22Rv1 (cell line): Measurements from ENCODE around the gene POFUT1.

Source experiments
- H3K27ac ChIP-seq: fragments of 450-650 bp; 2 replicates; pipeline ENCODE4 v1.5.1; 2017
- ZFX ChIP-seq: fragments of 450-650 bp; IDR thresholded peaks from 2 replicates; pipeline ENCODE4 v1.6.1; 2017; ENCODE audit warnings: antibody characterized with exemption, borderline replicate concordance
- TF ChIP-seq, protein P1 (sequence below): fragments of 450-650 bp; IDR thresholded peaks from 2 replicates; pipeline ENCODE4 v1.5.1; 2017; ENCODE audit warnings: mild to moderate bottlenecking

POFUT1 gene

DNA sequence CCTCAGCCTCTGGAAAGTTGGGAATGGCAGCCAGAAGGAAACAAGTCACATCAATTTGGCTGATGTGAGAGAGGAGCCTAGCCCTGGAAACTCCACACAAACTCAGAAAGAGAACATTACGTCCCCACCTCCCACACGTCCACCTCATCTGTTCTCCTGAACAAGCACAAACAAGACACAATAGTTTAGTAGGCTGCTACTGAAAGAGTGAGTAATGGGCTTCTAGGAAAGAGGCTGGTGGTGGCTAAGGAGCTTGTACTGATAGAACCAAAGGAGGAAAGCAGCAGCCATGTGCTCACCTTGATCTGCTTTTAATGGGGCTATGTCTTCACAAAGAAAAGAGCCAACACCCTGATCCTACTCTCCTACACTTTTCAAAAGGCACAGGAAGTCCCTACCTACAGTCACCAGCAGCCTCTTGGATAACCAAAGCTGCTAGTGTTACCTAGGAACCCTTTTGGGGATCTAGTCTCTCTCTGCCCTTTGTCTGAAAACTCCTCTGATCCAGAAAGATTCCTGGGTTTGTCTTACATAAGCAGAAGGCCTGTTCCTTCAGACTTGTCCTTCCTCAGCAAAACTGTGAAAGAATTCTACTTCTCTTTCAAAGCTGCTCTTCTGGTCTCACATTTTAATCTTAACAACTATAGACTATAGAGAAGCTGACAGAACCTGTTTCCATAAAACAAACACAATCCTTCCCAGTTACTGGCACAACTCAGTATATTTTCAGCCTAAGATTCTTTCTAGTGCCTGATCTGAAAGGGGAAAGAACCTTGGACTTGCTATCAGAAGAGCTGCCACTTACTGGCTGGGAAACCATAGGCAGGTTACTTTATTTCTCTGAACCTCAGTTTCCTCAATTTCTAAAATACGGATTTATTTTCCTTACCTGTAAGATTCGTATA, 3.2 kb upstream of the POFUT1 start:
- peak overlapping the region; percentile 81 for H3K27ac ChIP-seq
- TF ChIP-seq, protein P1, sequence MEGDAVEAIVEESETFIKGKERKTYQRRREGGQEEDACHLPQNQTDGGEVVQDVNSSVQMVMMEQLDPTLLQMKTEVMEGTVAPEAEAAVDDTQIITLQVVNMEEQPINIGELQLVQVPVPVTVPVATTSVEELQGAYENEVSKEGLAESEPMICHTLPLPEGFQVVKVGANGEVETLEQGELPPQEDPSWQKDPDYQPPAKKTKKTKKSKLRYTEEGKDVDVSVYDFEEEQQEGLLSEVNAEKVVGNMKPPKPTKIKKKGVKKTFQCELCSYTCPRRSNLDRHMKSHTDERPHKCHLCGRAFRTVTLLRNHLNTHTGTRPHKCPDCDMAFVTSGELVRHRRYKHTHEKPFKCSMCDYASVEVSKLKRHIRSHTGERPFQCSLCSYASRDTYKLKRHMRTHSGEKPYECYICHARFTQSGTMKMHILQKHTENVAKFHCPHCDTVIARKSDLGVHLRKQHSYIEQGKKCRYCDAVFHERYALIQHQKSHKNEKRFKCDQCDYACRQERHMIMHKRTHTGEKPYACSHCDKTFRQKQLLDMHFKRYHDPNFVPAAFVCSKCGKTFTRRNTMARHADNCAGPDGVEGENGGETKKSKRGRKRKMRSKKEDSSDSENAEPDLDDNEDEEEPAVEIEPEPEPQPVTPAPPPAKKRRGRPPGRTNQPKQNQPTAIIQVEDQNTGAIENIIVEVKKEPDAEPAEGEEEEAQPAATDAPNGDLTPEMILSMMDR: no peak
- TF ChIP-seq ZFX: no peak

- TF ChIP-seq, protein P1: no peak
- no peak for TF ChIP-seq ZFX
- peak overlapping the region; percentile 81 for H3K27ac ChIP-seq
These were observed 2.4 kb upstream of the POFUT1 start for GRCh38 chr20:32205110-32205842.

DNA sequence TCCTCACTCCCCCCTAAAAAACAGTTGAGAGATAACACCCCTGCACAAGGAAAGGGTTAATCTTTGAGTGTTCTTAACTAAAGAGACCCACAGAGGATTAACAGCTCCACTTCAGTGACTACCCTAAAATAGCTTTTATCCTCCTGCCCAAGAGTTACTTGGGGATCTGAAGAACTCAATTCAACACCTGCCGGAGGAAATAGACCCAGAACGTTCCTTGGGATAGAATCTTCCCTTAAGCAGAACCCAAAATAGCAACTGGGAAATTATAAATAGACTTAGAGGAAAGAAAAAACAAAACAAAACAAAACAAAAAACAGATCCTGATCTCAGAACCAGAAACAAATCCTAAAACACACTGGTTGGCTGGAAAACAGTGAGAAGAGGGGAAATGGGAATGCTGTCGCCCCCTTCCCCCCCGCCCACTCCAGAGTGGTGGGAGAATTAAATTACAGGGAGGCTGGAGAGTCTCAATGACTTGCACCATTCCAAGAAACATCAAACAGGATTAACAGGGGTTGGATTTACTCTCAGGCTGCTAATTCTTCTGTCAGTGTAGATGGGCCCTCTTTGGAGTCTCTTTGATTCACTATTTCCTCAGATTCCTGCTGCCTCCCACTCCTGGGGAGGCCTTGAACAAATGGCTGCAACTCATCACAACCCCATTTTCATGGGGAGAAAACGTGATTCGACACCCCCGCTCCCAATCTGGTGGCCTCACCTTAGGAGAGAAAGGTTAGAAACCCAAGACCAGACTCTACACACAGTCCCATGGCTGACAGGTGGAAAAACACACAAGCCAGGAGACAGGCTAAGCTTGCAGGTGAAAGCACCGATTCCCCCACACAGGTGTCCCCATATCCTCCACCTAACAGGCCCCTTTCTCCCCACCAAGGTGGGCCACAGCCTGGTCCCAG, 1.6 kb upstream of the POFUT1 start:
- peak overlapping the region; percentile 81 for H3K27ac ChIP-seq
- TF ChIP-seq, protein P1: no peak
- no peak for TF ChIP-seq ZFX

GRCh38 chr20:32206760-32207625, 687 bp upstream of the POFUT1 start:
- TF ChIP-seq ZFX: no peak
- TF ChIP-seq, protein P1: no peak
- peak overlapping the region; percentile 81 for H3K27ac ChIP-seq

GRCh38 chr20:32208499-32209154, 947 bp downstream of the POFUT1 start:
- peak overlapping the region; percentile 81 for H3K27ac ChIP-seq
- TF ChIP-seq ZFX: no peak

DNA sequence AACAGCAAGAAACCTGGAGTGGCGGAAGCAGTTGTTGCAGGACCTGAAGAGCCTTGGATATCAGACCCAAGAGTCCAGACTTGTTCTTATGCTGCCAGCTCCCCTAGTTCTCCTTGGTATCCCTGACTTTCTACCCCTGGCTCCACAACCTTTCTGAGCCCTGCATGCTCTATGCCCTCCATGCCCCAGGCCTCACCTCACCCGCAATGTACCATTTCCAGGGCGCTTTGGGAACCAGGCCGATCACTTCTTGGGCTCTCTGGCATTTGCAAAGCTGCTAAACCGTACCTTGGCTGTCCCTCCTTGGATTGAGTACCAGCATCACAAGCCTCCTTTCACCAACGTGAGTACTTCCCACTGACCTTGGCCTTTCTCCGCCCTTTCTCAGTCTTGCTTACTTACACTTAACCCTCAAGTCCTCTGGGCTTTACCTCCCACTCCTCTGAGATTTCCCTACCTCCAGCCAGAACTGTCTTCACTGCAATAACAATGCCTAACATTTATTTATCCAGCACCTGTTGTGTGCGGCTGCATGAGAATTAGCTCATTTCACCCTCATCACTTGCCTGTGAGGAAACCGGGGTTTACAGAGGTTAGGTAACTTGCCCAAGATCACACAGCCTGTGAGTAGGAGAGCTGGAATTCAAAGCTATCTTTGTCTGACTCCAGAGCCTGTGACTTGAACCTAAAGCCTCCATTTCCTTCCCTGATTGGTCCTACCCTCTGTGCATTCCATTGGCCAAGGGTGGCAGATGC, 2.3 kb downstream of the POFUT1 start:
- H3K27ac ChIP-seq: no peak overlapping the region
- TF ChIP-seq, protein P1: no peak
- TF ChIP-seq ZFX: no peak
